Fibroblast of pulmonary artery (primary cell): ENCODE data around the gene ZSCAN20.

Source experiments
- DNase-seq: peaks from one replicate; pipeline ENCODE4 v3.0.0-alpha.2; 2010; ENCODE audit warnings: low read depth
- H3K4me3 ChIP-seq: replicated peaks from 2 replicates; pipeline ENCODE4 v1.5.1; 2011; ENCODE audit warnings: low read depth, mild to moderate bottlenecking, control low read depth, low read length, moderate library complexity
- TF ChIP-seq, protein P1 (sequence below): IDR thresholded peaks from 2 replicates; pipeline ENCODE4 v1.5.1; 2011; ENCODE audit warnings: mild to moderate bottlenecking, control low read depth, low read length, inconsistent platforms; ENCODE audit errors: missing control alignments

ZSCAN20 gene

DNA sequence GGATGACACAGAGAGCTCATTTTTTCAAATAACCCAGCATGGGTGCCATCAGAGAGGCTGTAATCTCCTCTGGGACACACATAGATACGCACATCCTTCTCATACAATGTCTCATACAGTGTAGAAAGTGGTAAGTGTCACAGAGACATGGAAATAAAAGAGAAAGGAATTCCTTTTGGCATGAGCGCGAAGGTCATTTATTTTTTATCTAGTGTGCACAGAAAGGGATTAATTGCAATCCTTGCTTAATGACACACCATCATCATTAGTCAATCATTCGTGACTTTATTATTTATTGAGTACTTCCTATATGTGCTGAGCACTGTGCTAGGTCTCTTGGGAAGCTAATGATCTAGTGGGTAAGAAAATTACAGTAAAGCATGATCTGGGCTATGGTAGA is 5.0 kb downstream of the ZSCAN20 start:
- DNase-seq = no peak
- TF ChIP-seq, protein P1, sequence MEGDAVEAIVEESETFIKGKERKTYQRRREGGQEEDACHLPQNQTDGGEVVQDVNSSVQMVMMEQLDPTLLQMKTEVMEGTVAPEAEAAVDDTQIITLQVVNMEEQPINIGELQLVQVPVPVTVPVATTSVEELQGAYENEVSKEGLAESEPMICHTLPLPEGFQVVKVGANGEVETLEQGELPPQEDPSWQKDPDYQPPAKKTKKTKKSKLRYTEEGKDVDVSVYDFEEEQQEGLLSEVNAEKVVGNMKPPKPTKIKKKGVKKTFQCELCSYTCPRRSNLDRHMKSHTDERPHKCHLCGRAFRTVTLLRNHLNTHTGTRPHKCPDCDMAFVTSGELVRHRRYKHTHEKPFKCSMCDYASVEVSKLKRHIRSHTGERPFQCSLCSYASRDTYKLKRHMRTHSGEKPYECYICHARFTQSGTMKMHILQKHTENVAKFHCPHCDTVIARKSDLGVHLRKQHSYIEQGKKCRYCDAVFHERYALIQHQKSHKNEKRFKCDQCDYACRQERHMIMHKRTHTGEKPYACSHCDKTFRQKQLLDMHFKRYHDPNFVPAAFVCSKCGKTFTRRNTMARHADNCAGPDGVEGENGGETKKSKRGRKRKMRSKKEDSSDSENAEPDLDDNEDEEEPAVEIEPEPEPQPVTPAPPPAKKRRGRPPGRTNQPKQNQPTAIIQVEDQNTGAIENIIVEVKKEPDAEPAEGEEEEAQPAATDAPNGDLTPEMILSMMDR = no peak
- H3K4me3 ChIP-seq = no peak overlapping the region

DNA sequence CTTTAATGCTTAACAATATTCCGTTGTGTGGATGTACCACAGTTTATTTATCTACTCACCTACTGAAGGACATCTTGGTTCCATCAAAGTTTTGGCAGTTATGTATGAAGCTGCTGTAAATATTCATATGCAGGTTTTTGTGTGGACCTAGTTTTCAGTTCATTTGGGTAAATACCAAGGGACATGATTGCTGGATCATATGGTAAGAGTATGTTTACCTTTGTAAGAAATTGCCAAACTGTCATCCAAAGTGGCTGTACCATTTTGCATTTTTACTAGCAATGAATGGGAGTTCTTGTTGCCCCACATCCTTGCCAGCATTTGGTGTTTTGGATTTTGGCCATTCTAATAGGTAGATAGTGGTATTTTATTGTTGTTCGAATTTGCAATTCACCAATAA is 10.0 kb downstream of the ZSCAN20 start:
- no peak overlapping the region for H3K4me3 ChIP-seq
- TF ChIP-seq, protein P1 = no peak
- no peak for DNase-seq

DNA sequence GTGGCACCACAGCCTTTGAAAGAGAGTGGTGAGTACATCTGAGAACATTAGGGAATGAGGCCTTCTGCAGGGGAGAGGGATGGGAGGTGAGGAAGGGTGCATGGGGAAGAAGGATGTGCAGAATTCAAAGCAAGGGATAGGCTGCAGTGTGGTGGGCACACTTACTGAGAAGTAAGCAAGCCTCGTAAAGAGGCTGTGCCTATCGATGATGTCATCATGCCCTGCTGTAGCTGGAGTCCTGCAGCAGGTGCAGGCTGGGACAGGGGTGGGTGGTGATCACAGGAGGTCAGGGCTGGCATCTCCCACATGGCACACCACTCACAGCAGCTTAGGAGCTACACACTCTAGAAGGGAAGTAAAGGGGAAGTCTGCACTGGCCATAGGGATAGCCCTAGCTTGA is 16.2 kb downstream of the ZSCAN20 start:
- TF ChIP-seq, protein P1 = no peak
- DNase-seq = no peak
- no peak overlapping the region for H3K4me3 ChIP-seq

DNA sequence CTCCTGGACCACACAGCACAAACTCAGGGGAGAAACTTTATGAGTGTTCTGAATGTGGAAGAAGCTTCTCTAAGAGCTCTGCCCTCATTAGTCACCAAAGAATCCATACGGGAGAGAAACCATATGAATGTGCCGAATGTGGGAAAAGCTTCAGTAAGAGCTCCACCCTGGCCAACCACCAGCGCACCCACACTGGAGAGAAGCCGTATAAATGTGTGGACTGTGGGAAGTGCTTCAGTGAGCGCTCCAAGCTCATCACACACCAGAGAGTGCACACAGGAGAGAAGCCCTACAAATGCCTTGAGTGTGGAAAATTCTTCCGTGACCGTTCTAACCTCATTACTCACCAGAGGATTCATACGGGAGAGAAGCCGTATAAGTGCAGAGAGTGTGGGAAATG is 22.5 kb downstream of the ZSCAN20 start:
- H3K4me3 ChIP-seq = no peak overlapping the region
- DNase-seq = peak; percentile 8
- TF ChIP-seq, protein P1 = no peak

DNA sequence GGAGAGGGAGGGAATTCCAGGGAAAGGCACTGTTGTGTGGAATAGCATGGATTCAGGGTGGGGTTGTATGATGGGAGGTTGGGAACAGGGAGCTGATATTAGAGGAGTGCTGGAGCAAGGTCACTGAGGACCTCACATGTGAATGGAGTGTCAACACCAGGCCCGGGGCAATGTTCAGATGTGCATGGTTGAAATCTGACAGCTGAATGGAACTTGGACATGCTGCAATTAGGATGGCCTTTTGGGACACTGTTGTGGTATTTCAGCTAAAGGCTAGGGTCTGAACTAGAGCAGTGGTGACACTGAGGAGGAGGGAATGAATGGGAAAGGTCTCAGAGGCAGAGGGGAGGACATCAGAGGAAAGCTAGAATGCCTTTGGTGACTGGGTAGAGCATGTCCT is 25.0 kb downstream of the ZSCAN20 start:
- TF ChIP-seq, protein P1 = no peak
- no peak overlapping the region for H3K4me3 ChIP-seq

DNA sequence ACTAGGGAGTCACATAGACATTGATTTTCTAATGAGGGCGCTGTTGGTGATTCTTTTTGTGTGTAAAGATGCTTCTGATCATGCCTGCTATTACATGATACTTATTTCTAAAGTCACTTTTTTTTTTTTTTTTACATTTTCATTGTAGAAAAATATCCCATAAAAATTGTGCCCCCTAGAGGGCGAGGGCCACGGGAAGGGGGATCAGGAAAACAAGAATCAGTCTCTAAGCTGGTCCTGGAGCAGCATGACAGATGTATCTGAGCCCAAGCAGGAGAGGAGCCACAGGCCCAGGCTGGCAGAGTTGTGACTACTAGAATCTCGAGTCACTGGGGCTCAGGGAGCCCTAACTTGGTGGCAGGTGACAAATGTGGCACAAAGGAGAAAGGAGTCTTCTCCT is 28.1 kb downstream of the ZSCAN20 start:
- TF ChIP-seq, protein P1 = peak; percentile 11
- no peak overlapping the region for H3K4me3 ChIP-seq
- DNase-seq = no peak

More for the DNA sequence above, 25.0 kb downstream of the ZSCAN20 start:
- DNase-seq = no peak

DNA sequence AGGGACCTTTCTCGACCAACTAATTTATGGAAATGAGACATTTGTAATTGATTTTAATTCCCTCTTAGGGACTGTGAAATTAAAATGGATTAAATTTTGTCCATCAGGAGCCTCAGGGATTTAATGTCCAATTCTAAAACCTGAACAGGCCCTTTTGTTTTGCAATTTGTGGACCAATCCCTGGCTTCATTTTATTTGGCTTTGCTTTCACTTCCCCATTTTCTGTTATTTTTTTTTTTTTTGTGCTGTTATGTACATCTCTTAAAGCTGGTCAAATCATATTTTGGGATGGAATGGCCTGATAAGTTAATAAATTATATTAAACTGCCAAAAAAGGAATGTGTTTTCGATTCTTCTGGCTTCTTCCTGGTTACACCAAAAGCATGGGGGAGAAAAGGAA is 28.9 kb downstream of the ZSCAN20 start:
- TF ChIP-seq, protein P1 = no peak
- H3K4me3 ChIP-seq = no peak overlapping the region
- no peak for DNase-seq
